ENCODE measurements around the gene PRICKLE3.

The PRICKLE3 gene

DNA sequence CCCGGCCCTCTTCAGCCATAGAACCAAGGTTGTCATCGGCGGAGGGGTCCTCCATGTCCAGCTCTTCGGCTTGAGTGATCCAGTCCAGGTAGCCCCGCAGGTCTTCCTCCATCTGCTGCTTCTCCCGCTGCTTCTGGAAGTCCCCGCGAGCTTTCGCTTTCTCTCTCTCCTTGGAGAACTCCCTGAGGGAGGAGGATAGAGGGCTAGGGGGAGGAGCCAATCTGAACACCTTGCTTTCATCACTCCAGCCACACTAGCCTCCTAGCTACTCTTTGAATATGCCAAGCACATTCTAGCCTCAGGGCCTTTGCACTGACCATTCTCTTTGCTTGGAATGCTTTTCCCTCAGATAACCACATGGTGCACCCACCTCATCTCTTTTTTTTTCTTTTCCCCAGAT lies 40.8 kb upstream of the PRICKLE3 start:
- DNase-seq (ENCODE audit: insufficient read length, low spot score): no peak
- FAIRE-seq: no peak

GRCh38 chrX:49225858-49226257 lies 39.7 kb upstream of the PRICKLE3 start:
- no peak for TF ChIP-seq POLR2AphosphoS5 (IDR thresholded peaks at IDR 0.05; ENCODE audit: low read depth, low read length)
- TF ChIP-seq SPI1 (IDR thresholded peaks at IDR 0.05; ENCODE audit: low read depth, low read length): no peak
- no peak for TF ChIP-seq POU2F2 (IDR thresholded peaks at IDR 0.05; ENCODE audit: low read depth, low read length)
- no peak for TF ChIP-seq POLR2A (IDR thresholded peaks at IDR 0.05; ENCODE audit: low read depth, low read length)
- TF ChIP-seq PAX5 (IDR thresholded peaks at IDR 0.05; ENCODE audit: insufficient read depth, low read length, severe bottlenecking): no peak
- TF ChIP-seq TAF1 (IDR thresholded peaks at IDR 0.05; ENCODE audit: low read depth, low read length): no peak
- DNase-seq (ENCODE audit: insufficient read length, low spot score) (no peak), FAIRE-seq (no peak)

More for the DNA sequence above, 40.8 kb upstream of the PRICKLE3 start:
- no peak for TF ChIP-seq POU2F2 (IDR thresholded peaks at IDR 0.05; ENCODE audit: low read depth, low read length)
- no peak for TF ChIP-seq POLR2AphosphoS5 (IDR thresholded peaks at IDR 0.05; ENCODE audit: low read depth, low read length)
- no peak for TF ChIP-seq POLR2A (IDR thresholded peaks at IDR 0.05; ENCODE audit: low read depth, low read length)
- no peak for TF ChIP-seq PAX5 (IDR thresholded peaks at IDR 0.05; ENCODE audit: insufficient read depth, low read length, severe bottlenecking)
- TF ChIP-seq TAF1 (IDR thresholded peaks at IDR 0.05; ENCODE audit: low read depth, low read length): no peak
- TF ChIP-seq SPI1 (IDR thresholded peaks at IDR 0.05; ENCODE audit: low read depth, low read length): no peak

GRCh38 chrX:49221868-49222267 lies 35.7 kb upstream of the PRICKLE3 start:
- DNase-seq (ENCODE audit: insufficient read length, low spot score) (no peak), FAIRE-seq (no peak)
- TF ChIP-seq SPI1 (IDR thresholded peaks at IDR 0.05; ENCODE audit: low read depth, low read length): no peak

- no peak for FAIRE-seq
- no peak for TF ChIP-seq POLR2AphosphoS5 (IDR thresholded peaks at IDR 0.05; ENCODE audit: low read depth, low read length)
- no peak for TF ChIP-seq PAX5 (IDR thresholded peaks at IDR 0.05; ENCODE audit: insufficient read depth, low read length, severe bottlenecking)
- TF ChIP-seq POLR2A (IDR thresholded peaks at IDR 0.05; ENCODE audit: low read depth, low read length): no peak
- no peak for TF ChIP-seq TAF1 (IDR thresholded peaks at IDR 0.05; ENCODE audit: low read depth, low read length)
- TF ChIP-seq POU2F2 (IDR thresholded peaks at IDR 0.05; ENCODE audit: low read depth, low read length): no peak
- no peak for TF ChIP-seq SPI1 (IDR thresholded peaks at IDR 0.05; ENCODE audit: low read depth, low read length)
These were observed 33.9 kb upstream of the PRICKLE3 start for GRCh38 chrX:49220100-49220499.

GRCh38 chrX:49214996-49215526 lies 28.9 kb upstream of the PRICKLE3 start:
- DNase-seq (ENCODE audit: insufficient read length, low spot score): no peak
- no peak for TF ChIP-seq POU2F2 (IDR thresholded peaks at IDR 0.05; ENCODE audit: low read depth, low read length)
- TF ChIP-seq POLR2AphosphoS5 (IDR thresholded peaks at IDR 0.05; ENCODE audit: low read depth, low read length): no peak
- TF ChIP-seq SPI1 (IDR thresholded peaks at IDR 0.05; ENCODE audit: low read depth, low read length): no peak
- TF ChIP-seq TAF1 (IDR thresholded peaks at IDR 0.05; ENCODE audit: low read depth, low read length): no peak
- no peak for TF ChIP-seq PAX5 (IDR thresholded peaks at IDR 0.05; ENCODE audit: insufficient read depth, low read length, severe bottlenecking)
- TF ChIP-seq POLR2A (IDR thresholded peaks at IDR 0.05; ENCODE audit: low read depth, low read length): no peak

More at GRCh38 chrX:49220100-49220499, 33.9 kb upstream of the PRICKLE3 start:
- no peak for DNase-seq (ENCODE audit: insufficient read length, low spot score)

GRCh38 chrX:49214416-49214815 lies 28.2 kb upstream of the PRICKLE3 start:
- TF ChIP-seq POLR2AphosphoS5 (IDR thresholded peaks at IDR 0.05; ENCODE audit: low read depth, low read length): no peak
- TF ChIP-seq TAF1 (IDR thresholded peaks at IDR 0.05; ENCODE audit: low read depth, low read length): no peak
- DNase-seq (ENCODE audit: insufficient read length, low spot score) (no peak), FAIRE-seq (no peak)

More at GRCh38 chrX:49214996-49215526, 28.9 kb upstream of the PRICKLE3 start:
- FAIRE-seq: no peak

DNA sequence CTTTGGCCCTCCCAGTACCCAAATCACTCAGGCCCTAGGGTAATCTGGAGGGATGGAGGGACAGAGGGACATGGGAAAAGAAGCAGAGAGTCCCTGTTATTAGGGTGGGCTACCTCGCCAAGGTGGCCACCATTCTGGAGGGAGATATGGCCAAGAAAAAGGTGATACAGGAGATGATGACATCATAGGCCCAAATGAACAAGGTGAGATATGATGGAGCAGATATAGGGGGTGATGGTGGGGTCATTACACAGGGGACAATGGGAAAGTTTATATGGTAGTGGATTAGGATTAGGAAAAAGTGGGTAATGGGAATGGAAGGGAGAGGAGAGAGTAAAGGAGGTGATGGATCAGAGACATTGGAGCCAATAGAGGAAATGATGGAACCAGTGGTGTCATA lies 26.7 kb upstream of the PRICKLE3 start:
- no peak for FAIRE-seq

GRCh38 chrX:49212209-49212608 lies 26.0 kb upstream of the PRICKLE3 start:
- no peak for DNase-seq (ENCODE audit: insufficient read length, low spot score)
- no peak for FAIRE-seq
- TF ChIP-seq POLR2A (IDR thresholded peaks at IDR 0.05; ENCODE audit: low read depth, low read length) (no peak), TAF1 (IDR thresholded peaks at IDR 0.05; ENCODE audit: low read depth, low read length) (no peak), SPI1 (IDR thresholded peaks at IDR 0.05; ENCODE audit: low read depth, low read length) (no peak), PAX5 (IDR thresholded peaks at IDR 0.05; ENCODE audit: insufficient read depth, low read length, severe bottlenecking) (no peak), POU2F2 (IDR thresholded peaks at IDR 0.05; ENCODE audit: low read depth, low read length) (no peak), POLR2AphosphoS5 (IDR thresholded peaks at IDR 0.05; ENCODE audit: low read depth, low read length) (no peak)

More for the DNA sequence above, 26.7 kb upstream of the PRICKLE3 start:
- TF ChIP-seq SPI1 (IDR thresholded peaks at IDR 0.05; ENCODE audit: low read depth, low read length) (no peak), POLR2AphosphoS5 (IDR thresholded peaks at IDR 0.05; ENCODE audit: low read depth, low read length) (no peak)
- no peak for DNase-seq (ENCODE audit: insufficient read length, low spot score)

GRCh38 chrX:49211074-49211473 lies 24.9 kb upstream of the PRICKLE3 start:
- FAIRE-seq (no peak), DNase-seq (ENCODE audit: insufficient read length, low spot score) (no peak)
- TF ChIP-seq TAF1 (IDR thresholded peaks at IDR 0.05; ENCODE audit: low read depth, low read length) (no peak), POLR2AphosphoS5 (IDR thresholded peaks at IDR 0.05; ENCODE audit: low read depth, low read length) (no peak), POLR2A (IDR thresholded peaks at IDR 0.05; ENCODE audit: low read depth, low read length) (no peak), POU2F2 (IDR thresholded peaks at IDR 0.05; ENCODE audit: low read depth, low read length) (no peak), PAX5 (IDR thresholded peaks at IDR 0.05; ENCODE audit: insufficient read depth, low read length, severe bottlenecking) (no peak)

GRCh38 chrX:49210406-49210805 lies 24.2 kb upstream of the PRICKLE3 start:
- TF ChIP-seq SPI1 (IDR thresholded peaks at IDR 0.05; ENCODE audit: low read depth, low read length): no peak
- FAIRE-seq: no peak
- DNase-seq (ENCODE audit: insufficient read length, low spot score): no peak

Measured in GM12891 (cell line).